GM23338 (cell line): ENCODE results near the gene NHERF1. TPM values are rescaled to one million over a fixed set of nuclear protein-coding genes. Genes with fewer than 3 reads are reported as not detected.

ENCODE experiments used
- ATAC-seq: fragments of 200-7000 bp; cut with Tn5 transposase; 3 replicates; pipeline ENCODE4 v1.9.1; 2020
- DNase-seq: peaks from one replicate; pipeline ENCODE4 v3.0.0-alpha.2; 2015; ENCODE audit warnings: low spot score
- H2AFZ ChIP-seq: fragments of 200-600 bp; sonication (generic); 2 replicates; pipeline ENCODE4 v1.8.0; 2016; ENCODE audit warnings: antibody characterized with exemption, mild to moderate bottlenecking, moderate library complexity
- H3F3A ChIP-seq: fragments of 200-600 bp; sonication (generic); replicated peaks from 2 replicates; pipeline ENCODE4 v1.8.0; 2017; ENCODE audit warnings: antibody characterized with exemption, mixed run types, low read depth
- H3K27ac ChIP-seq: fragments of 200-600 bp; sonication (generic); 2 replicates; pipeline ENCODE4 v1.6.1; 2016; ENCODE audit warnings: low read depth
- H3K27me3 ChIP-seq: fragments of 200-600 bp; sonication (generic); 2 replicates; pipeline ENCODE4 v1.8.0; 2016; ENCODE audit warnings: mild to moderate bottlenecking, mixed run types, moderate library complexity; ENCODE audit not compliant: insufficient read depth
- H3K36me3 ChIP-seq: fragments of 200-600 bp; sonication (generic); 2 replicates; pipeline ENCODE4 v1.8.0; 2016; ENCODE audit warnings: mild to moderate bottlenecking; ENCODE audit not compliant: insufficient read depth
- H3K4me1 ChIP-seq: fragments of 200-600 bp; sonication (generic); 2 replicates; pipeline ENCODE4 v1.8.0; 2016; ENCODE audit warnings: mild to moderate bottlenecking, moderate library complexity; ENCODE audit not compliant: insufficient read depth
- H3K4me2 ChIP-seq: fragments of 200-600 bp; sonication (generic); 2 replicates; pipeline ENCODE4 v1.7.1; 2017; ENCODE audit warnings: mixed run types
- H3K4me3 ChIP-seq: fragments of 200-600 bp; sonication (generic); 2 replicates; pipeline ENCODE4 v1.6.1; 2016; ENCODE audit warnings: mixed run types
- H3K79me2 ChIP-seq: fragments of 200-600 bp; sonication (generic); replicated peaks from 2 replicates; pipeline ENCODE4 v1.8.0; 2017; ENCODE audit warnings: mild to moderate bottlenecking; ENCODE audit not compliant: insufficient read depth
- H3K9me2 ChIP-seq: fragments of 200-600 bp; sonication (generic); 2 replicates; pipeline ENCODE4 v1.8.0; 2017; ENCODE audit not compliant: insufficient read depth
- H4K20me1 ChIP-seq: fragments of 200-600 bp; sonication (generic); replicated peaks from 2 replicates; pipeline ENCODE4 v1.8.0; 2017; ENCODE audit warnings: mild to moderate bottlenecking; ENCODE audit not compliant: insufficient read depth
- H3K27ac Mint-ChIP-seq: 2 replicates; pipeline ENCODE4 v1.8.0; 2020; ENCODE audit warnings: inconsistent platforms, mild to moderate bottlenecking, moderate library complexity, mixed read lengths
- H3K27me3 Mint-ChIP-seq: 3 replicates; pipeline ENCODE4 v1.8.0; 2022; ENCODE audit warnings: low read depth, mild to moderate bottlenecking, moderate library complexity, mixed read lengths, inconsistent platforms; ENCODE audit not compliant: insufficient read depth, poor library complexity
- H3K36me3 Mint-ChIP-seq: 3 replicates; pipeline ENCODE4 v1.8.0; 2021; ENCODE audit warnings: low read depth, mild to moderate bottlenecking, inconsistent platforms, moderate library complexity, mixed read lengths
- H3K4me1 Mint-ChIP-seq: 3 replicates; pipeline ENCODE4 v1.8.0; 2020; ENCODE audit warnings: mild to moderate bottlenecking, inconsistent platforms, mixed read lengths
- H3K4me3 Mint-ChIP-seq: 3 replicates; pipeline ENCODE4 v1.8.0; 2021; ENCODE audit warnings: moderate library complexity, mild to moderate bottlenecking, inconsistent platforms, mixed read lengths
- H3K9me3 Mint-ChIP-seq: 3 replicates; pipeline ENCODE4 v1.8.0; 2020; ENCODE audit warnings: moderate library complexity, mild to moderate bottlenecking, inconsistent platforms, mixed read lengths
- CREB1 ChIP-seq: fragments of 250-450 bp; sonication (Bioruptor Pico); IDR thresholded peaks from 2 replicates; pipeline ENCODE4 v1.5.0; 2020; ENCODE audit warnings: low read depth, mild to moderate bottlenecking, moderate library complexity
- CTCF ChIP-seq, 2 experiments: fragments of 200-600 bp in 1 of 2; sonication (generic) in 1 of 2; conservative IDR thresholded peaks; 2 replicates each; pipeline versions ENCODE4 v1.5.1 to v1.6.1; 2016 to 2017; ENCODE audit warnings: antibody characterized with exemption in 2 of 2, low read depth in 2 of 2, mild to moderate bottlenecking in 2 of 2, moderate library complexity in 1 of 2
- ETS1 ChIP-seq: IDR thresholded peaks from 2 replicates; pipeline ENCODE4 v1.6.1; 2016; ENCODE audit warnings: antibody characterized with exemption
- EZH2 ChIP-seq: fragments of 200-600 bp; sonication (generic); IDR thresholded peaks from one replicate; pipeline ENCODE4 v1.8.0; 2017; ENCODE audit warnings: antibody characterized with exemption, mild to moderate bottlenecking, low read depth; ENCODE audit not compliant: unreplicated experiment
- EZH2phosphoT487 ChIP-seq: fragments of 200-600 bp; sonication (generic); IDR thresholded peaks from one replicate; pipeline ENCODE4 v1.8.1; 2018; ENCODE audit warnings: antibody characterized with exemption; ENCODE audit not compliant: unreplicated experiment
- JUNB ChIP-seq: IDR thresholded peaks from one replicate; pipeline ENCODE4 v1.6.1; 2016; ENCODE audit warnings: antibody characterized with exemption; ENCODE audit not compliant: unreplicated experiment
- NANOG ChIP-seq: IDR thresholded peaks from 2 replicates; pipeline ENCODE4 v1.6.1; 2016; ENCODE audit warnings: antibody characterized with exemption, borderline replicate concordance
- POLR2AphosphoS5 ChIP-seq: IDR thresholded peaks from 2 replicates; pipeline ENCODE4 v1.6.1; 2016; ENCODE audit warnings: antibody characterized with exemption, low read depth
- REST ChIP-seq: IDR thresholded peaks from one replicate; pipeline ENCODE4 v1.6.1; 2018; ENCODE audit warnings: antibody characterized with exemption; ENCODE audit not compliant: unreplicated experiment
- STAT1 ChIP-seq: IDR thresholded peaks from one replicate; pipeline ENCODE4 v1.6.1; 2016; ENCODE audit warnings: antibody characterized with exemption; ENCODE audit not compliant: unreplicated experiment
- ZNF114 ChIP-seq: fragments of 250-450 bp; sonication (Bioruptor Pico); IDR thresholded peaks from 2 replicates; pipeline ENCODE4 v1.5.0; 2020; ENCODE audit warnings: mild to moderate bottlenecking, moderate library complexity
- ZNF331 ChIP-seq: fragments of 250-450 bp; sonication (Bioruptor Pico); IDR thresholded peaks from 2 replicates; pipeline ENCODE4 v1.5.0; 2020; ENCODE audit warnings: low read depth, mild to moderate bottlenecking, moderate library complexity
- ZNF462 ChIP-seq: fragments of 250-450 bp; sonication (Bioruptor Pico); IDR thresholded peaks from 2 replicates; pipeline ENCODE4 v1.5.0; 2020; ENCODE audit warnings: mild to moderate bottlenecking, moderate library complexity
- polyA plus RNA-seq: library from polyadenylated mRNA; unstranded; fragments of >200 nt; fragmentation: Nextera tagmentation; extraction: Ambion mirVana; gene quantifications from 2 replicates; pipeline ENCODE4 v1.2.1, GENCODE V29; 2016
- total RNA-seq: library from RNA; depleted of rRNA; stranded (reverse); fragments of >200 nt; shearing (Covaris generic); gene quantifications from 2 replicates; pipeline ENCODE4 v1.2.3, GENCODE V29; 2014

Gene NHERF1
- total and polyA plus RNA-seq, 2 experiments from 2014 or later, result 48.8 to 100 TPM

- Histone ChIP-seq H2AFZ (no peak overlapping the region), H3K9me2 (no peaks in the 10 kb centered on the region), H3K27ac (no peak overlapping the region), H3K4me1 (peaks cover 12% of the 10 kb centered on the region), H3K27me3 (no peaks in the 10 kb centered on the region), H3F3A (peaks cover 4% of the 10 kb centered on the region), H3K4me3 (no peak overlapping the region), H3K4me2 (no peak overlapping the region), H3K36me3 (no peaks in the 10 kb centered on the region), H4K20me1 (peaks cover 25% of the 10 kb centered on the region), H3K79me2 (peaks cover 28% of the 10 kb centered on the region)
- H3K9me3 Mint-ChIP-seq, result no peaks in the 10 kb centered on the region
- H3K27me3 Mint-ChIP-seq, result peaks cover 21% of the 10 kb centered on the region
- H3K36me3 Mint-ChIP-seq, result peaks cover 17% of the 10 kb centered on the region
- no peak overlapping the region for H3K27ac Mint-ChIP-seq
- H3K4me3 Mint-ChIP-seq, result no peak overlapping the region
- H3K4me1 Mint-ChIP-seq, result peaks cover 31% of the 10 kb centered on the region
- DNase-seq (no peak), ATAC-seq (no peak)
- TF ChIP-seq ETS1 (no peak), STAT1 (no peak), ZNF114 (CRISPR knock-in tag) (no peak), EZH2phosphoT487 (no peak), JUNB (no peak), CREB1 (CRISPR knock-in tag) (no peak), CTCF (conservative IDR thresholded peaks at IDR 0.05; ENCODE audit: low read depth in 2 of 2) (no peak), ZNF331 (CRISPR knock-in tag) (no peak), REST (no peak), ZNF462 (CRISPR knock-in tag) (no peak), NANOG (no peak), EZH2 (no peak), POLR2AphosphoS5 (no peak)
Measured at GRCh38 chr17:74779948-74780400, 31.5 kb downstream of the NHERF1 start.
